ENCODE results near the gene GOLGA8T. TPM values are rescaled to one million over a fixed set of nuclear protein-coding genes. Genes with fewer than 3 reads are reported as not detected.
"Not testable (repeated sequence)": the region's sequence is repeated elsewhere in the genome, so short reads cannot be mapped to it uniquely, and the experiment has no call there.

Gene GOLGA8T
- polyA plus RNA-seq (2012; ENCODE audit: insufficient read depth, insufficient read length, low read depth), result not detected

- H3K4me3 ChIP-seq (ENCODE audit: low read depth, low read length); H3K36me3 ChIP-seq; DNase-seq; H3K27me3 ChIP-seq; H3K9me3 ChIP-seq; H3K4me1 ChIP-seq: not testable (repeated sequence)
Measured at GRCh38 chr15:30134751-30135150, at the start of gene GOLGA8T. GOLGA8T (plus strand) TSS chr15:30135051; CDS start chr15:30135149, 98 bp downstream.

GRCh38 chr15:30097827-30098226 is 37.0 kb upstream of the GOLGA8T start:
- not testable (repeated sequence) for H3K36me3 ChIP-seq; H3K27me3 ChIP-seq; DNase-seq; H3K4me1 ChIP-seq; H3K9me3 ChIP-seq; H3K4me3 ChIP-seq (ENCODE audit: low read depth, low read length)

- not testable (repeated sequence) for H3K4me3 ChIP-seq (ENCODE audit: low read depth, low read length); H3K9me3 ChIP-seq; H3K36me3 ChIP-seq; H3K4me1 ChIP-seq; H3K27me3 ChIP-seq; DNase-seq
Measured at GRCh38 chr15:30102890-30103289, 32.0 kb upstream of the GOLGA8T start.

- not testable (repeated sequence) for H3K9me3 ChIP-seq; H3K4me3 ChIP-seq (ENCODE audit: low read depth, low read length); H3K36me3 ChIP-seq; H3K27me3 ChIP-seq; DNase-seq; H3K4me1 ChIP-seq
Measured at GRCh38 chr15:30103941-30104507, 30.8 kb upstream of the GOLGA8T start.

- not testable (repeated sequence) for H3K4me1 ChIP-seq; H3K9me3 ChIP-seq; H3K36me3 ChIP-seq; DNase-seq; H3K4me3 ChIP-seq (ENCODE audit: low read depth, low read length); H3K27me3 ChIP-seq
Measured at GRCh38 chr15:30110591-30110990, 24.3 kb upstream of the GOLGA8T start.

- not testable (repeated sequence) for H3K4me1 ChIP-seq; H3K27me3 ChIP-seq; H3K4me3 ChIP-seq (ENCODE audit: low read depth, low read length); DNase-seq; H3K36me3 ChIP-seq; H3K9me3 ChIP-seq
Measured at GRCh38 chr15:30130066-30130465, 4.8 kb upstream of the GOLGA8T start.

GRCh38 chr15:30143246-30143645 is 8.4 kb downstream of the GOLGA8T start:
- not testable (repeated sequence) for H3K9me3 ChIP-seq

GRCh38 chr15:30149891-30150290 is 15.0 kb downstream of the GOLGA8T start:
- H3K27me3 ChIP-seq; H3K4me1 ChIP-seq; H3K4me3 ChIP-seq (ENCODE audit: low read depth, low read length); H3K36me3 ChIP-seq; DNase-seq; H3K9me3 ChIP-seq: not testable (repeated sequence)

More at GRCh38 chr15:30143246-30143645, 8.4 kb downstream of the GOLGA8T start:
- not testable (repeated sequence) for H3K4me1 ChIP-seq; H3K27me3 ChIP-seq; H3K4me3 ChIP-seq (ENCODE audit: low read depth, low read length); DNase-seq; H3K36me3 ChIP-seq

- DNase-seq; H3K4me3 ChIP-seq (ENCODE audit: low read depth, low read length); H3K4me1 ChIP-seq; H3K36me3 ChIP-seq; H3K27me3 ChIP-seq; H3K9me3 ChIP-seq: not testable (repeated sequence)
Measured at GRCh38 chr15:30162479-30163357, 27.9 kb downstream of the GOLGA8T start.

- not testable (repeated sequence) for H3K4me3 ChIP-seq (ENCODE audit: low read depth, low read length); H3K4me1 ChIP-seq; H3K9me3 ChIP-seq; H3K36me3 ChIP-seq; H3K27me3 ChIP-seq; DNase-seq
Measured at GRCh38 chr15:30163759-30164158, 28.9 kb downstream of the GOLGA8T start.

- not testable (repeated sequence) for DNase-seq; H3K36me3 ChIP-seq; H3K27me3 ChIP-seq; H3K4me1 ChIP-seq; H3K4me3 ChIP-seq (ENCODE audit: low read depth, low read length); H3K9me3 ChIP-seq
Measured at GRCh38 chr15:30164257-30164656, 29.4 kb downstream of the GOLGA8T start.

GRCh38 chr15:30167403-30167802 is 32.6 kb downstream of the GOLGA8T start:
- H3K4me1 ChIP-seq; H3K27me3 ChIP-seq; H3K9me3 ChIP-seq; DNase-seq; H3K4me3 ChIP-seq (ENCODE audit: low read depth, low read length); H3K36me3 ChIP-seq: not testable (repeated sequence)

- H3K36me3 ChIP-seq; DNase-seq; H3K4me1 ChIP-seq; H3K27me3 ChIP-seq; H3K4me3 ChIP-seq (ENCODE audit: low read depth, low read length); H3K9me3 ChIP-seq: not testable (repeated sequence)
Measured at GRCh38 chr15:30167886-30168285, 33.0 kb downstream of the GOLGA8T start.

- H3K36me3 ChIP-seq; DNase-seq; H3K4me3 ChIP-seq (ENCODE audit: low read depth, low read length); H3K9me3 ChIP-seq; H3K27me3 ChIP-seq; H3K4me1 ChIP-seq: not testable (repeated sequence)
Measured at GRCh38 chr15:30171452-30171851, 36.6 kb downstream of the GOLGA8T start.

GRCh38 chr15:30173041-30173608 is 38.3 kb downstream of the GOLGA8T start:
- not testable (repeated sequence) for H3K27me3 ChIP-seq
- peak; percentile 72 for DNase-seq

GRCh38 chr15:30175291-30175690 is 40.4 kb downstream of the GOLGA8T start:
- DNase-seq, H3K36me3 ChIP-seq: not testable (repeated sequence)

More at GRCh38 chr15:30173041-30173608, 38.3 kb downstream of the GOLGA8T start:
- not testable (repeated sequence) for H3K4me3 ChIP-seq (ENCODE audit: low read depth, low read length); H3K36me3 ChIP-seq; H3K9me3 ChIP-seq; H3K4me1 ChIP-seq

More at GRCh38 chr15:30175291-30175690, 40.4 kb downstream of the GOLGA8T start:
- H3K4me1 ChIP-seq; H3K9me3 ChIP-seq; H3K4me3 ChIP-seq (ENCODE audit: low read depth, low read length); H3K27me3 ChIP-seq: not testable (repeated sequence)
